Stimulated activated CD4-positive, alpha-beta T cell treated with anti-CD3 and anti-CD28 coated beads, Interleukin-12 subunit alpha, Interleukin-12 subunit beta, amount 100 ng/mL, for 48 hours (primary cell): ENCODE measurements around the gene FAM9B.
A peak's percentile ranks its signal among the peaks of the same experiment; 100 is the strongest.
"Not testable (repeated sequence)": the region's sequence is repeated elsewhere in the genome, so short reads cannot be mapped to it uniquely, and the experiment has no call there.

Experiments
- DNase-seq, 3 donors: peaks; one replicate each; pipeline ENCODE4 v3.0.0-alpha.2; 2020; ENCODE audit warnings: low read depth in 2 of 3, low spot score in 1 of 3

Gene FAM9B

GRCh38 chrX:9033989-9034388 is at the start of gene FAM9B:
Gene FAM9B (minus strand): TSS chrX:9034127. CDS start chrX:9032986, 1,141 bp downstream.
- no peak for DNase-seq

- no peak for DNase-seq
Measured at GRCh38 chrX:9081271-9081670, 47.3 kb upstream of the FAM9B start.

GRCh38 chrX:9074326-9074725 is 40.4 kb upstream of the FAM9B start:
- no peak for DNase-seq

- DNase-seq, result no peak
Measured at GRCh38 chrX:9072281-9072680, 38.4 kb upstream of the FAM9B start.

GRCh38 chrX:9071031-9071650 is 37.2 kb upstream of the FAM9B start:
- DNase-seq, result no peak

GRCh38 chrX:9069573-9069972 is 35.6 kb upstream of the FAM9B start:
- DNase-seq, result no peak

- no peak for DNase-seq
Measured at GRCh38 chrX:9064694-9065093, 30.8 kb upstream of the FAM9B start.

GRCh38 chrX:9062641-9063040 is 28.7 kb upstream of the FAM9B start:
- DNase-seq, result no peak

- no peak for DNase-seq
Measured at GRCh38 chrX:9055354-9055753, 21.4 kb upstream of the FAM9B start.

- no peak for DNase-seq
Measured at GRCh38 chrX:9052081-9052480, 18.2 kb upstream of the FAM9B start.

- no peak for DNase-seq
Measured at GRCh38 chrX:9050331-9050730, 16.4 kb upstream of the FAM9B start.

- no peak for DNase-seq
Measured at GRCh38 chrX:9048801-9049200, 14.9 kb upstream of the FAM9B start.

GRCh38 chrX:9038244-9038643 is 4.3 kb upstream of the FAM9B start:
- DNase-seq, result no peak

GRCh38 chrX:9037296-9037695 is 3.4 kb upstream of the FAM9B start:
- no peak for DNase-seq

- DNase-seq, result no peak
Measured at GRCh38 chrX:9033586-9033985, 341 bp downstream of the FAM9B start.

- DNase-seq, result no peak
Measured at GRCh38 chrX:9033179-9033578, 748 bp downstream of the FAM9B start.

- no peak for DNase-seq
Measured at GRCh38 chrX:9023293-9023692, 10.6 kb downstream of the FAM9B start.

- DNase-seq, result no peak
Measured at GRCh38 chrX:9019151-9019550, 14.8 kb downstream of the FAM9B start.

GRCh38 chrX:9018332-9018731 is 15.6 kb downstream of the FAM9B start:
- not testable (repeated sequence) for DNase-seq

- no peak for DNase-seq
Measured at GRCh38 chrX:9003041-9003440, 30.9 kb downstream of the FAM9B start.

- DNase-seq, result peak in 1 of 3 donors; percentile 13
Measured at GRCh38 chrX:8988446-8988845, 45.5 kb downstream of the FAM9B start.

GRCh38 chrX:8987672-8988250 is 46.2 kb downstream of the FAM9B start:
- DNase-seq, result no peak

GRCh38 chrX:8984231-8984630 is 49.7 kb downstream of the FAM9B start:
- DNase-seq, result no peak
